GM18907 (cell line): ENCODE measurements around the gene MESP2.
A peak's percentile ranks its signal among the peaks of the same experiment; 100 is the strongest.

Experiments
- ATAC-seq: cut with Tn5 transposase; IDR thresholded peaks from one replicate; pipeline ENCODE4 v1.9.1; 2021; ENCODE audit warnings: mild to moderate bottlenecking, moderate library complexity; ENCODE audit not compliant: unreplicated experiment

Gene MESP2

DNA sequence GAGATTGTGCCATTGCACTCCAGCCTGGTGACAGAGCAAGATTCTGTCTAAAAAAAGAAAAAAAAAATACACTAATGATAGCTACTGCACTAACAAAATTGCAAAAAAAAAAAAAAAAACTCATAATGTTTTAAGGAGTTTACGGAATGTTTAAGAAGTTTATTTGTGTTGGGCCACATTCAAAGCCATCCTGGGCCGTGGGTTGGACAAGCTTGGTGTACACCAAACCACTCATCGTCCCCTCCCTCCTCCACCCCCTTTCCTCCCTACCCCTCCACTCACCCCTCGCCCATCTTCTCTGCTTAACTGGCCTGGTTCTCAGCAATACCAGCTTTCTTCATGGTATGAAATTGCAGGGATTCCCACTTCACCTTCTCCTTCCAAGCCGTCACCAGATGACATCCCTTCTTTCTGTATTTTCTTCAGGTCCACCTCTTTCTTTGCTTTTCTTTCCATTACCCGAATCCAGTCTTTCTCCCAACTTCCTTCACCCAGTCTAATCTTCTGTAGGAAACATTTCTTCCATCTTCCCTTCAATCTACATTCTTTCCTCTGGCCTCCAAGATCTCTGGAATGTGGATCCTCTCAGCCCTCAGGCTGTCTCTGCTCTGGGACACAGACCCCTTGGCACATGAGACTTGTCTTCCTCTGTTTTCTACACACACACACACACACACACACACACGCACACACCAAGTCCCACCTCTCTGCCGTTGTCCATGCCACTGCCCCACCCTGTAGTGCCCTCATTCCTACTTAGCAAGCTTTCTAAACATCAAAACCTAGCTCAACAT lies 21.6 kb upstream of the MESP2 start:
- ATAC-seq = no peak

DNA sequence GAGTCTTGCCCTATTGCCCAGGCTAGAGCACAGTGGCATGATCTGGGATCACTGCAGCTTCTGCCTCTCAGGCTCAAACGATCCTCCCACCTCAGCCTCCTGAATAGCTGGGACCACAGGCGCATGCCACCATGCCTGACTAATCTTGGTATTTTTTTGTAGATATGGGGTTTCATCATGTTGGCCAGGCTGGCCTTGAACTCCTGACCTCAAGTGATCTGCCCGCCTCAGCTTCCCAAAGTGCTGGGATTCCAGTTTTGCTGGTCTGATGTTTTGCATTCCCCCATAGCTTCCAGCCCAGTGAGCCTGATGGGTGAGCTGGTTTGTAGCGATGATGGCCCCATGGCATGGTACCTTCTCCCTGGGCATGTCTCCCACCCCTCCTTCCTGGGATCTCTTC lies 20.4 kb upstream of the MESP2 start:
- no peak for ATAC-seq

DNA sequence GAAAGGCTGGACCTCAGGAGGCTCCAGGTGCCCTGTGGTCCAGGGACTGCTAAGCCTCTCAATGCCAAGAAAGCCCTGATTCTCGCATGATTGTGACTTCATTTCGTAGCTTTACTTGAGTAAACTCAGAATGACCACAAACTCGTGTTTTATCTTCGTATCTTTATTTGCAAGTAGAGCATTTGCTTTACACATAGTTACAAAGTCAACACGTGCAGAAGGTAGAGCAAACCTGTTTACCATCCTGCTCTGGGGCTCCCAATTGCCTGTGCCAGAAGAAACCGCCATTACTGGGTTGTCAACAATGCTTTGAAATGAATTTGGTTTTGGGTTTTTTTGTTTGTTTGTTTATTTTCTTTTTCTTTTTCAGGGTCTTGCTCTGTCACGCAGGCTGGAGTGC lies 19.2 kb upstream of the MESP2 start:
- ATAC-seq = no peak

GRCh38 chr15:89758283-89758682 lies 17.8 kb upstream of the MESP2 start:
- ATAC-seq = no peak

GRCh38 chr15:89758981-89759380 lies 17.2 kb upstream of the MESP2 start:
- ATAC-seq = no peak

GRCh38 chr15:89759835-89760234 lies 16.3 kb upstream of the MESP2 start:
- no peak for ATAC-seq

- peak; percentile 75 for ATAC-seq
These were observed 15.7 kb upstream of the MESP2 start for GRCh38 chr15:89760303-89761008.

DNA sequence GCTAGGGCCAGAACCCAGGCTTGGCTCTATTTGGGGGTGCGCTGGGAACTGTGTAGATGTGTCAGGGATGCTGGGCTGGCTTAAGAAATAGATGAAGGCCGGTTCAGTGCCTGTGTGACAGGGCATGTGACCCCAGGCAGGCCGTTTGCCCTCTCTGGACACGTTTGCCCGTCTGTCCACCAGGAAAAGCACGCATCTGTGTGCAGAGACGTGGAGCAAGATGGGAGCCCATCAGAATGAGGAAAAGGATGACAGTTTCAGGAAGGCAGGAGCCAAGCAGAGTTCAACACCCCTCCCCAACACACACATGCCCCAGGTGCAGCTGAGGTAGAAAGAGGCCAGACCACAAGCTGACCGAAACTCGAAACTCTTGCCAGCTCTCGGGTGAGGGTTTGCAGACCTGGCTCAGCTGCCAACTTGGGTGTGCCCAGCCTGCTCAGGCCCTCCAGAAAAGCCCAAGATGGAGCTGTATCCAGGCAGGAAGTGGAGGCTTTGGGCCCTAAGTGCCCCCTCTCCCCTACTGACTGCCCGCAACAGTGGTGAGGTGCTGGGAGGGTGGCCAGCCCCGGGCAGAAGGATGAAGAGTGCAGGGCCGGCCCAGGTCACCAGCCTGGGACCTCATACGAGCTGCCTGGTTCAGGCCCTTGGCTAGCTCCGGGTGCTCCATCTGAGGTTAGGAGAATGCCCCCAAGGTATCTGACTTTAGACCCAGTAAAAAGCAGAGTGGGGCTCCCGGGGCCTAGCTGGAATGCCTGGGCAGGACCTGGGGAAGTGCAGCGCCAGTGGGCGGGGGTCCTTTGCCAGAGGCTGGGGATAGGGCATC lies 14.9 kb upstream of the MESP2 start:
- ATAC-seq = peak; percentile 81

- ATAC-seq = no peak
These were observed 14.2 kb upstream of the MESP2 start for GRCh38 chr15:89761929-89762328.

DNA sequence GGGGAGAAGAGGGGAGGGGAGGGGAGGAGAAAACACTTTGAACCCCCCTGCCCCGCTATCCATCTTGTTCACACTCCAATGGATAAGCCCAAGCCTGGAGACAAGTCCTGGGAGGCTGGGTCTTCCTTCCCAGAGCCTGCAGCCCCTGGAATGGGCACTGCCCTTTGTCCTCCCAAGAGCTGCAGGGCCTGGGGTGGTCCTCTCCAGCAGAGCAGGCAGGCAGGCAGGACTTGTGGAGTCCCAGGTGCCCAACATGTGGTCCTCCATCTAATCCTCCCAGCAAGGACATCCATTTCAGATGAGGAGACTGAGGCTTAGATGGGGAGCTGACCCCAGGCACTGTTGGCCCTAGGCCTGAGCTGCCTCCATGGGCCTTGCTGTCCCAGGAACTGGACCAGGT lies 10.4 kb upstream of the MESP2 start:
- no peak for ATAC-seq

DNA sequence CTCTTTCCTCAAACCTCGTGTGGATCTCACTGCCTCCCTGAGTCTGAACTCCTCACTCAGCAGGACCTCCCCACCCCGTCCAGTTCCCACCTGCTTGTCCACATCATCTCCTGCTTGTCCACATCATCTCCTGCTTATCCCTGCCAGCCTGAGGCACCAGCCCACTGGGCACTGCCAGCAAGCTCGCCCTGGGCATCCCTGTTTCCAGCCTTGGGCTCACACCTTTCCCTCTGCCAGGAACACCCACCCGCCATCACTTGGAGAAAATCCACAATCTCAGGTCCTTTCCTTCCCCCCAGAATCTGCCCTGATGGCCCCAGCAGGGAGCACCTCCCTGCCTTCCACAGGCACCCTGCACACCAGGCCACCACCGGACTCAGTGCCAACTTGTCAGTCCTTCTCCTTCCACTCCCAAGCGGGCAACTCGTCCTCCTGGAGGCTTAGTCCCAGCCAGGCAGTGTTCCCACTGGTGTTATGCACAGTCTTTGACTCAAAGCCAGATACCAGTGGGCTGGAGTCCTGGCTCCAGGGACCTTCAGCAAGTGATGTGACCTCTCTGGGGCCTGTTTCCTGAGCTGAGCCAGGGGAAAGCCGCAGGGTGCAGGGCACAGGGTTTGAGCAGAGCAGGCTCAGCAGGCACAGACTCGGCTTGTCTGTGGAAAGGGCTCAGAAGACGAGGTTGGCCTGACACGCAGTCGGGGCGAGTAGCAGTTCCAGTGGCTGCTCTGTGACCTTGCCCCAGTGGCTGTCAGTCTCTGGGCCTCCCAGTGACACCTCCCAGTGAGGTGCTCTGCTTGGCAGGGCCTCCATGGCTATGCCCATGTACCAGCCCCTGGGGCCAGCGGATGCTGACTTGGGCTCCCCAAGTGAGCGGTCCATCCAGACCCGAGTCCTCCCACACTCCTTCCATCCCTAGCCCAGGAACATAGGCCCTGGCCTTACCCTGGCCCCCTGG lies 9.5 kb upstream of the MESP2 start:
- ATAC-seq = no peak

DNA sequence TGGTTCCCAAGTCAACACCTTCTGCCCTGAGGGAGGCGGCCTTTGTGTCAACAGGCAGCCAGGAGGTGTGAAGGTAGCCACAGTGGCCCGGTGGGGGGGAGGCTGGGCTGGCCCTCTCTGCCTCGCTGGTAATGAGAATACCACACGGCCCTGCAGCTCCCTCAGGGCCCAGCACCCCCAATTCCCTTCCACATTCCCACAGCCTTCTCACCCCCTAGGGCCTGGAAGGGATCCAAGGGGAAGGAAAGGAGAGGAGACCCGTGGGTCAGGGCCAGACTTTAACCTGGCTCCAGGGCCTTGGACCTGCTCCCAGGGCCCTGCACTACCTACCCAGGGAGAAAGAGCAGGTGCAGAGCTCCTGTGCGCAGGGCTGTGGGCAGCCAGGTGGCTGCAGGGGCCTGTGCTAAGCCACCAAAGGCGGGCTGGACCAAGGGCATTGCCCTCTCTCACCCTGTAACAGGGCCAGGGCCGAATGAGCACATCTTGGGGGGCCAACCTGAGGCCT lies 8.7 kb upstream of the MESP2 start:
- no peak for ATAC-seq

GRCh38 chr15:89768071-89768500 lies 8.0 kb upstream of the MESP2 start:
- ATAC-seq = no peak

DNA sequence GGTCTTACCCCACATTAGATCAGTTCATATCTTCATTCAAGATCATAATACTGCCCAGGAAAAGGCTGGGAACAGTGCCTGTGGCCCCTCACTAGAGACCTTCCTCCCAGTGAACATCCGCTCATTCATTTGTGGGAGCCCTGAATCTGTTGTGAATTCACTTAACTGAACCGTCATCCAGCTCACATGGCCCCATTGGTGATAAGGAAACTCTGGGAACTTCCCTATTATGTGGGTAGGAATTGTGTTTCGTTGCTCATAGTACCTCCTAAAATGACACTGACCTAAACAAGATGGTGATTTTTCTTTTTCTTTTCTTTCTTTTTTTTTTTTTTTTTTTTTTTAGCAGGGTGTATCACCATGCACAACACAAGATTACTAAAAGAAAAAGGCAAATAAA lies 6.8 kb upstream of the MESP2 start:
- no peak for ATAC-seq

GRCh38 chr15:89770041-89770440 lies 6.1 kb upstream of the MESP2 start:
- ATAC-seq = no peak

- ATAC-seq = no peak
These were observed 3.1 kb upstream of the MESP2 start for GRCh38 chr15:89772932-89773583.

DNA sequence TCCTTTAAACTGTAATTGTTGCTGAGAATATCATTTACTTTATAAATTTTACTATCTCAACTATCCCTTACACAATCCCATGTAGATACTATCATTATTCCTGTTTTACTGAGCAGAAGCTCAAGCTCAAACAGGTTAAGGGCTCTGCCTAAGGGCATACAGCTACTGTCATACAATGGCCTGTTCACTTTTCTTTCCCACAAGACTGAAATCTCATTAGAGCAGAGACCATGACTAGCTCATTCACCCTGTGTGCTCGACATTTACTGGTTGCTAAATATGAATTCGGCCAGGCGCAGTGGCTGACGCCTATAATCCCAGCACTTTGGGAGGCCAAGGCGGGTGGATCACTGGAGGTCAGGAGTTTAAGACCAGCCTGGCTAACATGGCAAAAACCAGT lies 1.6 kb upstream of the MESP2 start:
- ATAC-seq = no peak

GRCh38 chr15:89775815-89776214 lies 317 bp upstream of the MESP2 start:
- no peak for ATAC-seq

- no peak for ATAC-seq
These were observed 1.1 kb downstream of the MESP2 start for GRCh38 chr15:89777073-89777751.
